ENCODE data around the gene TSR1. TPM values are rescaled to one million over a fixed set of nuclear protein-coding genes. Genes with fewer than 3 reads are reported as not detected.

TSR1 gene
- total RNA-seq, 1 experiment from 2014 or later: 42.1 TPM

- H3K36me3 ChIP-seq (ENCODE audit: insufficient read depth, low read length): peaks cover 8% of the 10 kb centered on the region; the same call in 1 of the 2 replicates
- no peaks in the 10 kb centered on the region for H3K79me2 ChIP-seq (ENCODE audit: low read length)
- H3K4me2 ChIP-seq (ENCODE audit: low read depth, low read length, poor library complexity, severe bottlenecking): no peak overlapping the region
- H3K9me3 ChIP-seq (ENCODE audit: low read length): no peaks in the 10 kb centered on the region
- no peak for DNase-seq
- peaks cover 4% of the 10 kb centered on the region; the same call in 1 of the 2 replicates for H3K4me1 ChIP-seq (ENCODE audit: low read length)
- H3K9me2 ChIP-seq (replicated peaks; ENCODE audit: insufficient read depth, low read length): no peaks in the 10 kb centered on the region
- no peak overlapping the region for H3K27ac ChIP-seq (ENCODE audit: low read length)
- H3K4me3 ChIP-seq (ENCODE audit: low read length): no peak overlapping the region
- no peak overlapping the region for H2AFZ ChIP-seq (ENCODE audit: low read length)
- H3K9ac ChIP-seq (ENCODE audit: low read length): no peak overlapping the region
- no peaks in the 10 kb centered on the region for H4K20me1 ChIP-seq (ENCODE audit: insufficient read depth, low read depth, low read length)
- no peaks in the 10 kb centered on the region for H3K27me3 ChIP-seq (ENCODE audit: low read length)
These were observed 43.4 kb upstream of the TSR1 start for GRCh38 chr17:2379489-2380225.

DNA sequence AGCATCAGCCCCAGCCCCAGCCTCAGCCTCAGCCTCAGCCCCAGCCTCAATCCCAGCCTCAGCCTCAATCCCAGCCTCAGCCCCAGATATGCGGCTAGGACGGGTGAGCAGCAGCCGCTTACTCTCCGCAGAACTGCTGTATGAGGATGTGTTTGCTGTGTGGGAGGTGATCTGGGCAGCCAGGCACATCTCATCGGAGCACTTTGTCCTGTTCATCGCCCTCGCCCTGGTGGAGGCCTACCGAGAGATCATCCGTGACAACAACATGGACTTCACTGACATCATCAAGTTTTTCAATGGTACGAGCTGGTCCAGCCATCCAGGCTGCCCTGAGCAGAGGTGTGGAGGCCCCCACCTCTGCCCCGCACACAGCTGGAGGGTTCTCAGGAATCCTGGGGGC is 42.6 kb upstream of the TSR1 start:
- Histone ChIP-seq H3K4me3 (ENCODE audit: low read length) (no peak overlapping the region), H3K27ac (ENCODE audit: low read length) (no peak overlapping the region), H4K20me1 (ENCODE audit: insufficient read depth, low read depth, low read length) (no peaks in the 10 kb centered on the region), H3K79me2 (ENCODE audit: low read length) (no peaks in the 10 kb centered on the region), H3K4me2 (ENCODE audit: low read depth, low read length, poor library complexity, severe bottlenecking) (no peak overlapping the region), H3K4me1 (ENCODE audit: low read length) (peaks cover 4% of the 10 kb centered on the region; the same call in 1 of the 2 replicates), H3K9ac (ENCODE audit: low read length) (no peak overlapping the region), H3K36me3 (ENCODE audit: insufficient read depth, low read length) (peaks cover 8% of the 10 kb centered on the region; the same call in 1 of the 2 replicates), H3K9me3 (ENCODE audit: low read length) (no peaks in the 10 kb centered on the region), H2AFZ (ENCODE audit: low read length) (no peak overlapping the region), H3K27me3 (ENCODE audit: low read length) (no peaks in the 10 kb centered on the region), H3K9me2 (replicated peaks; ENCODE audit: insufficient read depth, low read length) (no peaks in the 10 kb centered on the region)
- no peak for DNase-seq

DNA sequence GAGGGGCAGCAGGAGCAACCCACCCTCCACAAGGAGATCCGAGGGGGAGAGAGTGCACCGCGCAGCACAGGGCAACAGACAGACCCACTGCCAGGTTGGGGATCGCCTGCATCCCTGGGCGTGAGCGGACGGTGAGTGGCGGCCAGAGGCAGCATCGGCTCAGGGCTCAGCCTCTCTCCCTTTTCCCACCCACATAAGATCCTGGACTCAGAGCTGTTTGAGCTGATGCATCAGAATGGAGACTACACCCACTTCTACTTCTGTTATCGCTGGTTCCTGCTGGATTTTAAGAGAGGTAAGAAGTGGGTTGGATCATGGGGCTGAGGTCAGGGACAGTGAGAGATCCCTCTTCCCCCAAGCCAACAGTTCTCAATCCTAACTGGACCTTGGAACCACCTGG is 41.4 kb upstream of the TSR1 start:
- Histone ChIP-seq H3K36me3 (ENCODE audit: insufficient read depth, low read length) (peaks cover 4% of the 10 kb centered on the region; the same call in 1 of the 2 replicates), H4K20me1 (ENCODE audit: insufficient read depth, low read depth, low read length) (no peaks in the 10 kb centered on the region), H3K9me3 (ENCODE audit: low read length) (no peaks in the 10 kb centered on the region), H3K79me2 (ENCODE audit: low read length) (no peaks in the 10 kb centered on the region), H3K4me3 (ENCODE audit: low read length) (no peak overlapping the region), H3K27ac (ENCODE audit: low read length) (no peak overlapping the region), H3K4me1 (ENCODE audit: low read length) (no peaks in the 10 kb centered on the region), H3K9ac (ENCODE audit: low read length) (no peak overlapping the region), H3K4me2 (ENCODE audit: low read depth, low read length, poor library complexity, severe bottlenecking) (no peak overlapping the region), H3K27me3 (ENCODE audit: low read length) (no peaks in the 10 kb centered on the region), H3K9me2 (replicated peaks; ENCODE audit: insufficient read depth, low read length) (no peaks in the 10 kb centered on the region), H2AFZ (ENCODE audit: low read length) (no peak overlapping the region)
- no peak for DNase-seq

DNA sequence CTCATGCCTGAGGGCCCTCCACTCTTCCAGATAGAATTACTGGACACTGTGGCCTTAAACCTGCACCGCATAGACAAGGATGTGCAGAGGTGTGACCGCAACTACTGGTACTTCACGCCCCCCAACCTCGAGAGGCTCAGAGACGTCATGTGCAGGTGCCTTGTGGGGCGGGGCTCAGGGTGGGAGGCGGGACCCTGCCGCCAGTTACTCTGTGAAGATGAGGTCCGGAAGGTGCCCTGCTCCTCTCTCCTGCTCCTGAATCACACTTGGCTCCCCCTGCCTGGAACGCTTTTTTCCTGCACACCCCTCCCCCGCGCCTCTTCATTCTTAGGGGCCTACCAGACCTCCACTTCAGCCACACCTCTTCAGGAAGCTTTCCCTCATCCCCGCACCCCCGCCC is 39.9 kb upstream of the TSR1 start:
- Histone ChIP-seq H3K9me2 (replicated peaks; ENCODE audit: insufficient read depth, low read length) (no peaks in the 10 kb centered on the region), H3K27me3 (ENCODE audit: low read length) (no peaks in the 10 kb centered on the region), H3K4me1 (ENCODE audit: low read length) (no peaks in the 10 kb centered on the region), H3K27ac (ENCODE audit: low read length) (no peak overlapping the region), H3K9me3 (ENCODE audit: low read length) (no peaks in the 10 kb centered on the region), H3K9ac (ENCODE audit: low read length) (no peak overlapping the region), H4K20me1 (ENCODE audit: insufficient read depth, low read depth, low read length) (no peaks in the 10 kb centered on the region), H3K4me3 (ENCODE audit: low read length) (no peak overlapping the region), H2AFZ (ENCODE audit: low read length) (no peak overlapping the region), H3K79me2 (ENCODE audit: low read length) (no peaks in the 10 kb centered on the region), H3K4me2 (ENCODE audit: low read depth, low read length, poor library complexity, severe bottlenecking) (no peak overlapping the region), H3K36me3 (ENCODE audit: insufficient read depth, low read length) (no peaks in the 10 kb centered on the region; the same call in 1 of the 2 replicates)
- DNase-seq: no peak

DNA sequence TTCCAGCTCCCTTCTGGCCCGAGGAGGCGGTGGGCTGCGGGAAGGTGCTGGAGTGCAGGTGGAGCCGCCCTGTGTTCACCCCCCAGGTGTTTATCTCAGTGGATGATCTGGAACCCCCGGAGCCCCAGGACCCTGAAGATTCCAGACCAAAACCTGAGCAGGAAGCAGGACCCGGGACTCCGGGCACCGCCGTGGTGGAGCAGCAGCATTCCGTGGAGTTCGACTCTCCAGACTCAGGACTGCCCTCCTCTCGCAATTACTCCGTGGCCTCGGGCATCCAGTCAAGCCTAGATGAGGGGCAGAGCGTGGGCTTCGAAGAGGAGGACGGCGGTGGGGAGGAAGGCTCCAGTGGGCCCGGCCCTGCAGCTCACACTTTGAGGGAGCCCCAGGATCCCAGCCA is 39.1 kb upstream of the TSR1 start:
- H3K9ac ChIP-seq (ENCODE audit: low read length): no peak overlapping the region
- DNase-seq: no peak
- H2AFZ ChIP-seq (ENCODE audit: low read length): no peak overlapping the region
- no peaks in the 10 kb centered on the region for H3K9me2 ChIP-seq (replicated peaks; ENCODE audit: insufficient read depth, low read length)
- no peak overlapping the region for H3K4me3 ChIP-seq (ENCODE audit: low read length)
- no peaks in the 10 kb centered on the region for H3K79me2 ChIP-seq (ENCODE audit: low read length)
- no peak overlapping the region for H3K27ac ChIP-seq (ENCODE audit: low read length)
- no peaks in the 10 kb centered on the region for H3K27me3 ChIP-seq (ENCODE audit: low read length)
- H3K9me3 ChIP-seq (ENCODE audit: low read length): no peaks in the 10 kb centered on the region
- H3K36me3 ChIP-seq (ENCODE audit: insufficient read depth, low read length): no peaks in the 10 kb centered on the region; the same call in 1 of the 2 replicates
- no peaks in the 10 kb centered on the region for H4K20me1 ChIP-seq (ENCODE audit: insufficient read depth, low read depth, low read length)
- H3K4me2 ChIP-seq (ENCODE audit: low read depth, low read length, poor library complexity, severe bottlenecking): no peak overlapping the region
- H3K4me1 ChIP-seq (ENCODE audit: low read length): no peaks in the 10 kb centered on the region

GRCh38 chr17:2374549-2375285 is 38.5 kb upstream of the TSR1 start:
- no peaks in the 10 kb centered on the region for H3K4me1 ChIP-seq (ENCODE audit: low read length)
- no peak overlapping the region for H2AFZ ChIP-seq (ENCODE audit: low read length)
- no peaks in the 10 kb centered on the region for H3K9me3 ChIP-seq (ENCODE audit: low read length)
- H3K4me3 ChIP-seq (ENCODE audit: low read length): no peak overlapping the region
- H3K9ac ChIP-seq (ENCODE audit: low read length): no peak overlapping the region
- no peaks in the 10 kb centered on the region for H3K79me2 ChIP-seq (ENCODE audit: low read length)
- H3K27ac ChIP-seq (ENCODE audit: low read length): no peak overlapping the region
- H3K36me3 ChIP-seq (ENCODE audit: insufficient read depth, low read length): no peaks in the 10 kb centered on the region; the same call in 1 of the 2 replicates
- H3K9me2 ChIP-seq (replicated peaks; ENCODE audit: insufficient read depth, low read length): no peaks in the 10 kb centered on the region
- no peak overlapping the region for H3K4me2 ChIP-seq (ENCODE audit: low read depth, low read length, poor library complexity, severe bottlenecking)
- no peaks in the 10 kb centered on the region for H3K27me3 ChIP-seq (ENCODE audit: low read length)
- H4K20me1 ChIP-seq (ENCODE audit: insufficient read depth, low read depth, low read length): no peaks in the 10 kb centered on the region
- no peak for DNase-seq

GRCh38 chr17:2373179-2373578 is 36.9 kb upstream of the TSR1 start:
- no peaks in the 10 kb centered on the region for H3K27me3 ChIP-seq (ENCODE audit: low read length)
- H3K4me2 ChIP-seq (ENCODE audit: low read depth, low read length, poor library complexity, severe bottlenecking): no peak overlapping the region
- no peaks in the 10 kb centered on the region for H3K9me2 ChIP-seq (replicated peaks; ENCODE audit: insufficient read depth, low read length)
- no peaks in the 10 kb centered on the region for H4K20me1 ChIP-seq (ENCODE audit: insufficient read depth, low read depth, low read length)
- H3K36me3 ChIP-seq (ENCODE audit: insufficient read depth, low read length): no peaks in the 10 kb centered on the region; the same call in 1 of the 2 replicates
- H3K27ac ChIP-seq (ENCODE audit: low read length): no peak overlapping the region
- no peak overlapping the region for H3K9ac ChIP-seq (ENCODE audit: low read length)
- H3K4me3 ChIP-seq (ENCODE audit: low read length): no peak overlapping the region
- H3K9me3 ChIP-seq (ENCODE audit: low read length): no peaks in the 10 kb centered on the region
- H3K79me2 ChIP-seq (ENCODE audit: low read length): no peaks in the 10 kb centered on the region
- H2AFZ ChIP-seq (ENCODE audit: low read length): no peak overlapping the region
- no peak for DNase-seq
- H3K4me1 ChIP-seq (ENCODE audit: low read length): no peaks in the 10 kb centered on the region

DNA sequence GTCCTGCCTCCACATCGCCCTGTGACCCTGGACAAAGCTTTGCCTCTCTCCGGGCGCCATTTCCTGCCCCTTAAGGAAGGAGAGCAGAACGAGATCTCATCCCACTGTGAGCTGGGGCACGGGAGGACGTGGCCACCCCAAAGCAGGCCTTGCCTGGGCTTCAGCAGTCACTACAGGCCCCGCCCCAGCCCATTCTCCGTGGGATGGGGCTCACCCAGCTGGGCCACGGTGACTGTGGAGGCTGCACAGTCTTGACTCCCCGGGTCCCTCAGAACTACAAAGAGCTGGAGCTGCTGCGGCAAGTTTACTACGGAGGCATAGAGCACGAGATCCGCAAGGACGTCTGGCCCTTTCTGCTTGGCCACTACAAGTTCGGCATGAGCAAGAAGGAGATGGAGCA is 36.4 kb upstream of the TSR1 start:
- DNase-seq: no peak
- Histone ChIP-seq H3K79me2 (ENCODE audit: low read length) (no peaks in the 10 kb centered on the region), H2AFZ (ENCODE audit: low read length) (no peak overlapping the region), H3K9ac (ENCODE audit: low read length) (no peak overlapping the region), H3K27me3 (ENCODE audit: low read length) (no peaks in the 10 kb centered on the region), H3K36me3 (ENCODE audit: insufficient read depth, low read length) (no peaks in the 10 kb centered on the region; the same call in 1 of the 2 replicates), H3K4me1 (ENCODE audit: low read length) (no peaks in the 10 kb centered on the region), H3K9me2 (replicated peaks; ENCODE audit: insufficient read depth, low read length) (no peaks in the 10 kb centered on the region), H4K20me1 (ENCODE audit: insufficient read depth, low read depth, low read length) (no peaks in the 10 kb centered on the region), H3K4me3 (ENCODE audit: low read length) (no peak overlapping the region), H3K9me3 (ENCODE audit: low read length) (no peaks in the 10 kb centered on the region), H3K4me2 (ENCODE audit: low read depth, low read length, poor library complexity, severe bottlenecking) (no peak overlapping the region), H3K27ac (ENCODE audit: low read length) (no peak overlapping the region)
